Fibroblast of peridontal ligament (primary cell): ENCODE results near the gene CEACAM21.

Experiments used
- DNase-seq: peaks from one replicate; pipeline ENCODE4 v3.0.0-alpha.2; 2010; ENCODE audit errors: extremely low read depth

Gene CEACAM21

GRCh38 chr19:41587101-41587837 is 11.3 kb downstream of the CEACAM21 start:
- DNase-seq = no peak

- no peak for DNase-seq
These were observed 11.9 kb downstream of the CEACAM21 start for GRCh38 chr19:41587838-41588210.

GRCh38 chr19:41588497-41589209 is 12.7 kb downstream of the CEACAM21 start:
- peak; percentile 24 for DNase-seq

GRCh38 chr19:41589371-41589770 is 13.4 kb downstream of the CEACAM21 start:
- no peak for DNase-seq

GRCh38 chr19:41590936-41591335 is 15.0 kb downstream of the CEACAM21 start:
- no peak for DNase-seq

- DNase-seq = no peak
These were observed 16.1 kb downstream of the CEACAM21 start for GRCh38 chr19:41591951-41592562.

GRCh38 chr19:41595258-41595889 is 19.4 kb downstream of the CEACAM21 start:
- DNase-seq = peak; percentile 70

- no peak for DNase-seq
These were observed 19.9 kb downstream of the CEACAM21 start for GRCh38 chr19:41595890-41596280.

- peak; percentile 63 for DNase-seq
These were observed 21.7 kb downstream of the CEACAM21 start for GRCh38 chr19:41597600-41598041.

GRCh38 chr19:41599175-41599966 is 23.4 kb downstream of the CEACAM21 start:
- DNase-seq = no peak

- DNase-seq = no peak
These were observed 25.8 kb downstream of the CEACAM21 start for GRCh38 chr19:41601771-41602170.

- no peak for DNase-seq
These were observed 28.9 kb downstream of the CEACAM21 start for GRCh38 chr19:41604831-41605230.

- no peak for DNase-seq
These were observed 30.4 kb downstream of the CEACAM21 start for GRCh38 chr19:41606215-41606837.

GRCh38 chr19:41607668-41608067 is 31.7 kb downstream of the CEACAM21 start:
- no peak for DNase-seq

GRCh38 chr19:41610789-41611188 is 34.8 kb downstream of the CEACAM21 start:
- no peak for DNase-seq

- DNase-seq = no peak
These were observed 36.5 kb downstream of the CEACAM21 start for GRCh38 chr19:41612483-41612882.

GRCh38 chr19:41615207-41615606 is 39.2 kb downstream of the CEACAM21 start:
- no peak for DNase-seq

GRCh38 chr19:41616792-41617621 is 41.0 kb downstream of the CEACAM21 start:
- DNase-seq = peak; percentile 6

- DNase-seq = no peak
These were observed 42.2 kb downstream of the CEACAM21 start for GRCh38 chr19:41617941-41618730.
